GM19468 (cell line): ENCODE results near the gene ARL2.

Source experiments
- ATAC-seq: cut with Tn5 transposase; IDR thresholded peaks from one replicate; pipeline ENCODE4 v1.9.1; 2021; ENCODE audit warnings: mild to moderate bottlenecking, moderate library complexity, moderate number of reproducible peaks; ENCODE audit not compliant: unreplicated experiment; ENCODE audit errors: extremely low read depth

The ARL2 gene

DNA sequence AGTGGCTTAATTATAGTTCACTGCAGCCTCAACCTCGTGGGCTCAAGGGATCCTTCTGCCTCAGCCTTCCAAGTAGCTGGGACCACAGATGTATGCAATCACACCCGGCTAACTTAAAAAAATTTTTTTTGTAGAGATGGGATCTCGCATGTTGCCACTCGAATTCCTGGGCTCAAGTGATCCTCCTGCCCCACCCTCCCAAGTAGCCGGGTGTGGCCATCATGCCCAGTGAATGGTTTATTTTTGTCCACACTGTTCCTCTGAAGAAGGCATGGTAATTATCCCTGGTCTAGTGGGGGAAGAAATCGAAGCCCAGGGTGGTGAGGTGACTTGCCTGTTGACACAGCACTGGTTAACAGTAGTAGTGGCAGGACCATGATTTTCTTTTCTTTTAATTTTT lies 28.9 kb downstream of the ARL2 start:
- ATAC-seq: no peak

DNA sequence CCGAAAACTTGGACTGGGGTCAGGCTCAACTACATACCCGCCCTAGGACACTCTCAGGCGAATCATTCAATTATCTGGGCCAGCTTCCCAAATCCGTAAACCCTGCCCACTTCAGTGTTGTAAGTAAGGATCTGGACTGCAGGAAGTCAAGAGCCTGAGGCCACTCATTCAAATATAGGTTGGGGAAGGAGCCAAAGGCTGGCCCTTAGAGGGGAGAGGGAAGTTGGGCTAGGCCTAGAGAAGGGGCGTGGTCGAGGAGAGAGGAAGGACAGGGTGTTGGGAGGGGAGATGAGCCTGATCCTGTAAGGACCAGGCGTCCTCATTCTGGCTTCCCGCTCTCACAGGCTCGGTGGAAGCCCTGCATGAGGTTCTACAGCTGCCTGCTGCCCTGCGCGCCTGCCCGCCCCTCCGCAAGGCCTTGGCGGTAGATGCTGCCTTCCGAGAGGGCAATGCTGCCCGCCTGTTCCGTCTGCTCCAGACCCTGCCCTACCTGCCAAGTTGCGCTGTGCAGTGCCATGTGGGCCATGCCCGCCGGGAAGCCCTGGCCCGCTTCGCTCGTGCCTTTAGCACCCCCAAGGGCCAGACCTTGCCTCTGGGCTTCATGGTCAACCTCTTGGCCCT lies 30.0 kb downstream of the ARL2 start:
- no peak for ATAC-seq

DNA sequence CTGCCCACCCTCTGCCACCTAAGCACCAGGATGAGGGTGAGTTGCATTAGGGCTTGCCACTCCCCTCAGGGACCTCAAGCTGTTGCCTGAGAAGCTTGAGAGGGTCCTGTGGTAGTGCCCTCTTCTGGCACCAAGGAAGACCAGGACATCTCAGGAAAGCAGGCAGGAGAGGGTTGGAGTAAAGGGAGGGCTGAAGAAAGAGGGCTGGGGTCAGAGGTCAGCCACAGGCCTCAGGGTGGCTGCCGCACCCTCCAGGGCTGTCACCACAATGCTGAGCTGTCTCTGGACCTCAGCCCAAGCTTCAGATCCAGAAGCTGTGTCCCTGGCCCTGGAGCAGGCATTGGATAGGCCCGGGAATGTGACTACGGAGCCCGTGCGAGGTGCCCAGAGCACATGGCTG lies 31.1 kb downstream of the ARL2 start:
- ATAC-seq: no peak

DNA sequence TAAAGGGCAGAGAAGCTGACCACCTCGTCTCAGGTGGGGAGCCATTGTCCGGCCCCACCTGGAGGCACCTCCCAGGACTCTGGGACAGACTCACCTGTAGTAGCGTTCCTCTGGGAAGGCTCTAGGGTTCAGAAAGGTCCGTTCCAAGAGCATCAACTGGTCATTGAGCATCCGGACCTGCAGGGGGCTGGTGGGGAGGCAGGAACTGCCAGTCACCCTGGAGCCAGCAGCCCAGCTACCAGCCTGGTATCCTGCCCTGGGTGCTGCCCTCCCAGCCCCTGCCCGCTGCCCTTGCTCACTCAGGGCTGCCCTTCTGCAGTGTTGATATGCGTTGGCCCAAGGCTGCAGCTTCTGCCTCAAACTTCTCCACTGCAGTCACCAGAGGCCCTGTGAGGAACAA lies 31.8 kb downstream of the ARL2 start:
- no peak for ATAC-seq

DNA sequence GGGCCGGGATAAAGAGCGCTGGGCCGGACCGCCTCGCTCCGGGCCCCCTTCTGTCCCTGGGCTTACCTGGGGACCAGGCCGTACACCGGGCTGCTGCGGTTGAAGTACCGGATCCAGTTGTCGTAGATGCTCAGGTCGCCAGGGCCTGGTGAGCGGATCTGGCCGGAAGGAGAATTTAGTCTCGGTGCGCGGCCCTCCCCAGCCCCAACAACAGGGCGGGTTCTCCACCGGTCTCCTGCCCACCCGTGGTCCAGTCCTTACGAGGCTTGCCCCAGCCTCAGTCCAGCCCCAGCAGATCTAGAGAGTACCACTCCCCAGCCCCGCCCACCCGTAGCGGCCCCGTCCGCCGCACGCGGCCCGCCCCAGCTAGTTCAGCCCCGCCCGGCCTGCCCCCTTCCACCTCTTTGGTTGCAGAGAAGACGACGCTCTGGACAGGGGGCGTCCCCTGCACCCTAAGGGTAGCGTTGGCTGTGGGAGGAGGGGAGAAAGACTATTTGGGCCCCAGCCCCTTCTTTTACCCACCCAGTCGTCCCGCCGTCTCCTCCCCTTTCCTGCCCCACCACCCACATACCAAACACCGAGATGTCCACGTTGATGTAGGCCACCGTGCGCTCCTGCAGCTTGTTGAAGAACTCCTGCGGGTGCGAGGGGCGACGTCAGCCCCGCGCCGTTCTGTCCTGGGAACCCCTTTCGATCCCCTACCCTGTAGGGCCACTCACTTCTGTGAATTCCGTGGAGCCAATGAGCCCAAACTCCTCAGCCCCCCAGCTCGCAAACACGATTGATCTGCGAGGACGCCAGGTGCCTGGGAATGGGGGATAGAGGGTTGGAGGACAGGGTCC lies 33.8 kb downstream of the ARL2 start:
- ATAC-seq: no peak

DNA sequence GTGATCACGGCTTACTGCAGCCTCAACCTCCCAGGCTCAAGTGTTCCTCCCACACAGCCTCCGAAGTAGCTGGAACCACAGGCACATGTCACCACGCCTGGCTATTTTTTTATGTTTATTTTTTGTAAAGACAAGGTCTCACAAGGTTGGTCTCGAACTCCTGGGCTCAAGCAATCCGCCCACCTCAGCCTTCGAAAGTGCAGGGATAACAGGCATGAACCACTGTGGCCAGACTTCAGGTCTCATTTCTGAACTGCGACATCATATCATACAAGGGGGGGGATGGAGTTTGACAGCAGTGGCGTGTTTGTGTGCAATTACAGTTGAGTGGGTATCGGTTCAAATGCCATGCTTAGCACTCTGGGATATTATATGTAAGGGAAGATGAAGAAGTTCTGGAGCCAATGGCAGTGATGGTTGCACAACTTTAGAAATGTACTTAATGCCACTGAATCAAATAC lies 37.5 kb downstream of the ARL2 start:
- ATAC-seq: no peak

DNA sequence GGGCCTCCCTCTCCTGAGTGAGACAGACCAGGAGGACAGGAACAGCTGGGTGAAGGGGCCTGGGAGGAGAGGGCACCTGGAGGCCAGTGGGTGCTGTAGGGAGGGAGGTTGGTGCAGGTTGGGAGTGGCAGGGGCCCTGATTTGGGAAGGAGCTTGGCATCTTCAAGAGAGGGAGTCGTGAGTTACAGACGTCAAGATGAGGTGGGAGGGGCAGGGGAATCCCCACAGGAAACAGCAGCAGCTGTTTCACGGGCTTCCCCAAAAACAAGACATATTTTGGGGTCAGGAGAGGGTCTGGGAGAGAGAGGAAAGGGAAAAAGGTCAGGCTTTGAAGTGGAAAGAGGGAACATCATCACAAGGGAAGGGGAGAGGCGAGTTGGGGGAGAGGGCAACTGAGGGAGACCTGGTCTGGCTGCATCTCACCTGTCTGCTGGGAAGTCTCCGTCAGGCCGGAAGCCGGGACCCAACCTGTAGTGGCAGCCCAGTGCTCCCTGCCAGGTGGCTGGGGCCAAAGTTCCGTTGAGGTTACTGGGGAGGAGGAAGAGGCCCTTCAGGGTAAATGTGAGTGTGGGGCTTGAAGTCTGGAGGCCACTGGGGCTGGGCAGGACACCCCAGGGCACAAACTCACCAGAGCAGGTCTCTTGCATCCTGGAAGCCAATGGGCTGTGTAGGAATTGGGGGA lies 40.0 kb downstream of the ARL2 start:
- ATAC-seq: no peak

DNA sequence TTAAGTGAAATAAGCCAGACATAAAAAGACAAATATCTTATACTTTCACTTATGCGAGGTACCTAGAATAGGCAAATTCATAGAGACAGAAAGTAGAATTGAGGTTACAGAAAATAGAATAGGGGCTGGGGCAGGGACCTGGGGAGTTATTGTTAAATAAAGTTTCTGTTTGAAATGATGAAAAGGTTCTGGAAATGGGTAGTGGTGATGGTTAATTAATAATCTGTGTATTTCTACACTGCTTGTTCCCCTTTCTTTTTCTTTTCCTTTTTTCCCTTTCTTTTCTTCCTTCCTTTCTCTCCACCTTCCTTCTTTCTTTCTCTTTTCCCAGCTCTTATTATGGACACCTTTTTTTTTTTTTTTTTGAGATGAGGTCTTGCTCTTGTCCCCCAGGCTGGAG lies 41.6 kb downstream of the ARL2 start:
- ATAC-seq: no peak

DNA sequence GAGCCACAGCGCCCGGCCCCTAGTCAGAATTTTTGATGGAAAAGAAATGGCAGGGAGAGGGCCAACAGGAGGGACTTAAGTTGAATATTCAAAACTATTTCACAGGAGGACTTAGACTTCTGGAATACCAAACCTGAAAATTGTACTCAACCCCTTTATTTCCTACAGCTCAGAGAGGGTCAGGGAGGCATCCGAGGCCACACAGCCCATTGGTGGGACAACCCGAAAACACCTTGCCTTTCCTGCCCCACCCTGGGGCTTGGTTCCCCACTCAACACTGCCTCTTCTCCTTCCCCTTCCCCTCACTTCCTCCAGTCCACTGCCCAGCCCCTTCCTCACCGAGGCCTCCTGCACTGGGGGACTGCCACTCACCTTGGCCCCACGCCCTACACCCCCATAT lies 43.0 kb downstream of the ARL2 start:
- no peak for ATAC-seq

DNA sequence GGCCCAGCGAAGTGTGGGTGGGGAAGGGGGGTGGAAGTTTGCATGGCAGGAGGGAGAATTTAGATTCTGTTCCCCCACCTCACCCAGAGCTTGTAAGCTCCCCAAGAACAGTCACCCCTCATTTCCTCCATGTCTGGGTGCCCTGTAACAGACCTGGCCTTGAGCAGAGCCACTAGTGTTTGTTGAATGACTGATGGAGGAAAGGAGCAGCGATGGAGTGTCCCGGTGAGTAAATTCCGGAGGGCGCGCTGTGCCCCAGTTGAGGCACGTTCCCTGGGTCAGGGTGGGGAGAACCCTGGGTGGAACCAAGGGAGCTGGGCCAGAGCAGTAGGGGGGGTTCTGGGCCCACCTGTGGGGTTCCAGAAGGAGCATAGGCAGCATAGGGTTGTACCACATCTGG lies 43.6 kb downstream of the ARL2 start:
- ATAC-seq: no peak

DNA sequence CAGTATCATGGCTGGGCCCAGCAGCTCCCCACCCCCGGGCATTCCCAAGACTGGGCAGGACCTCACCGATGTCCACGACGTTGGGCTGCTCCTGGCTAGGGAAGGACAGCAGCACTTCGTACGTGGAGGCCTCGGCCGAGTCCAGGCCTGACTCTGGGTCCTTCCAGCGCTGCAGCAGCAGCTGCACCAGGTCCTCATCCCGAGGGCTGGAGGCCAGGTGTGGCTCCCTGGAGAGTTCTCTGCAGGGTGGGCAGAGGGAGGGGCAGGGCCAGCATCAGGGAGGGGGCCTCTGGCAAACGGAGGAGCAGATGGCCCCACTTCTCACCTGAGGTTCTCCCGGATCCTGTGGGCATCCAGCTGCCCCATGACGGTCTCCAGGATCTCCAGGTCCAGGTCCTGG lies 44.1 kb downstream of the ARL2 start:
- ATAC-seq: no peak

DNA sequence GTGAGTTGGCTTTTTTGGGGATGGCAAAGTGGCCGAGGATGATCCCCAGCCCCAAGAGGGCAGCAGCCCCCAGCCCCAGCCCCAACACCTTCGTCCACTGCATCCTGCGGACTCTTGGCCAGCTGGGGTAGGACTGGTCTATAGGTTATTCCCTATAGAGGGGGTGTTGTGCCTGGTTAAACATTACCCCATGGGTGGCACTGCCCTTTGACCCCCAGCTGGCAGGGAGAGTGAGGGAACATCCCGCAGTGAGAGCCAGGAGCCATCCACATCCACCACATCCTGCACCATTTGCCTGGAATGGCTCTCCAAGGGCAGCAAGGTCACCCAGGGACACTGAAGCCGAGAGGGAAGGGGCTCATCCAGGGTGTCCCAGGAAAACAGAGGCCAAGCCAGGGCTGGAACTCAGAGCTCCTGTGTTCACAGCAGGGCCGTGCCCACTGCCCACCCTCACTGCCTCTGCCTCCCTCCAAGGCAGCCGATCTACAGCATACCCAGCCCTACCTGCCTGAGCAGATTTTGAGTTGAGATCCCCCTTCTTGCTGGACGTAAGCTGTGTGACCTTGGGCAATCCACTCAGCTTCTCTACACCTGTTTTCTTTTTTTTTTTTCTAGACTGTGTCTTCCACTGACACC lies 44.6 kb downstream of the ARL2 start, which contains the start of gene NAALADL1:
NAALADL1 (minus strand) TSS at position 135 of the 636 bp plus-strand sequence; CDS start at position 103, 32 bp downstream.
- no peak for ATAC-seq

DNA sequence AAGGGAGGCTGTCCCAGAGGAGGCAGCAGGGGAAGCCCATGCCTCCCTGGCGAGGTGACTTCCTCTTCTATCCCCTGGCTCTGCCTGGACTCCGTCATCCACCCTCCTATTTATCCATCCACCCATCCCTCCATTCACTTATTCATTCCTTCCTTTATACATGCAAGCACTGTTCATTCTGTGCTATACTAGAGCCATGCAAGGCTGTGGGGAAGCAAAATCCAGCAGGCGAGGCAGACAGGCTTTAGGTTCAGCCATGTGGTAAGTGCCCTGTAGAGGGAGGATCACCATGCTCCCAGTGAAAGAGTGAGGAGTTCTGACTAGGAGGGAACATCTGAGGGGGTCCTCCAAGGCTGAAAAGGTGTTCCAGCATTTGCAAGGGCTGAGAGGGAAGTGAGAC lies 45.6 kb downstream of the ARL2 start:
- ATAC-seq: no peak

DNA sequence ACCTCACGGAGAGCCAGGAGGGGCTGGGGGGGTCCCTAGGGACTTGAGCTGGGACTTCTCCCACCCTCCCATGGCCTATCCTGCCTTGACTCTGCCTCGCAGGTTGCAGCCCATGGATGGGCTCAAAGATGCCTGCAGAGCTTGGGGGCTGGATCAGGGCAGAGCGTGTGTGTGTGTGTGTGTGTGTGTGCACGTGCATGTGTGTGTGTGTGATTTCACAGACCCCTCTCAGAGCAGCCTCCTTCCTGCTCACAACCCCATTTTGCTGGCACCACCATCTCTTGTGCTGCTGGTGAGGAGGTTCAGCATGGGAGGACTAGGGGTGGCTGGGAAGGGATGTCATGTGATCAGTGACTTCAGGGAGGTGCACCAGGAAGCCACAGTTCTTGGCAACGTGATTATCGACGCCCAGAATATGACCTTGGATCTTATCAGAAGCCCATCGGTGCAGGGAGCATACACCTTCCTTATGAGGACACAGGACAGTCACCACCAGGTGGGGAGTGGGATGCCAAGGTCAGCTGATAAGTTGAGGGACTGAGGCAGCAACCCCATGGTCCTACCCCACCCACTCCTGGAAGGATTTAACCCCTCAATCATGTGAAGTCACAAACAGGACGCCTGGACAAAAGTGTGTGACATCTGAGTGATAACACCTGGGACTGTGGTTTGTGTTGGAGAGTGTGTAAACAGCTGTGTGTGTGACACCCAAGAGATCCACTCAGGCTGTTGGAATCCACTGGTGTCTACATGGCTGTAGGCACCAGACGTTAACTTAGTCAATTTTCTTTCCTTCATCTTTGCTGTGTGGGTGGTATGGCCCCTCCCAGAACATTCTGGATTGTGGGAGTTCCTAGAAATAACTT lies 46.2 kb downstream of the ARL2 start:
- no peak for ATAC-seq

DNA sequence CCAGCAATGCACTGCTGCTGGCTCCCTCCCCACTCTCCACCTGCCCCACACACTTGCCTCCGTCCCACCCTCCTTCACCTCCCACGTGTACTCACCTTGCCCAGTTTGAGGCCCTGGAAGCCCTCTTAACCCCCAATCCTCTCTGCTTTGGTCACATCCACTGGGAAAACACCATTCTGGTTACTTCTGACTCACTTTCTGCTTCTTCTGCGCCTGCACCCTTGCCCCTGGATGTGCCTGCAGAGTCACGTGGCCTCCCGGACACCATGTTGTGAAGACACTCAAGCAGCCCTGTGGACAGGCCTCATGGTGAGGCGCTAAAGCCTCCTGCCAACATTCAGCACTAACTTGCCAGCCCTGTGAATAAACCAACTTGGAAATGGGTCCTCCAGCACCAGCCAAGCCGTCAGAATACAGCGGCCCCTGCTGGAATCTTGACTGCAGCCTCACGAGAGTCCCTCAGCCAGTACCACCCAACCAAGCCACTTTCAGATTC lies 47.0 kb downstream of the ARL2 start:
- no peak for ATAC-seq

DNA sequence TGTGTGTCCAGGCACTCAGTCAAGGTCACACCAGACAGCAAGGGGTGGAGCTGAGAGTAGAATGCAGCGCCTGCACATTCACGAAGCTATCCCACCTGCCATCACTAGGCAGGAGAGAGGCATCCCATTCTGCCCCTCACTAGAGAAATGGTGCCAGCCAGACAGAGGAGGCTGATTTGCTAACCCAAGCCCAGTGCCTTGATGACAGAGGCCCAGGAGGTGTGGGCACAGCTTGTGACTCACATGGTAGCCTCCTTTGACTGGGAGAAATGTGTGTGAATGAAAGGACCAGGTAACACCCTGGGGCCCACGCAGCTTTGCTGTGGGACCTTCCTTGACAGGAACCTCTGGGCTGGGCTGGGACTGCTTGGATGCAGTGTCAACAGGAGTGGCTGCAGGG lies 49.6 kb downstream of the ARL2 start:
- no peak for ATAC-seq

DNA sequence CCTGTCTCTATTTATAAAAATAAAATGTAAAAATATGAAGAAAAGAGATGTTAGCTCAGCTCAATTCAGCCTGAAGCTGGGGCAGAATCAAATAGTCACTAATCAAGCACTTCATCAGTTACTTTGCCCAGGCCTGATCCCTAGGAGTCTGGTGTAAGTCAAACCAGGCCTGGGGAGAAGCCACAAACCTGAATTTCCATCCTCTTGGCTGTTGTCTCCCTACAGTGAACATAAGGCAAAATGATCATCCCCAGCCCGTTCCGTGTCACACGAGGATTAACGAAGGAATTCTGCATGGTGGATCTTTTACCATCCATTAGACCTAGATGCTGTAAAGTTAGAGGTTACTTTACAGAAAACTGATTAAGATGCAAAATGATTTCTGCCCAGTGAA lies 50.9 kb downstream of the ARL2 start:
- ATAC-seq: no peak

DNA sequence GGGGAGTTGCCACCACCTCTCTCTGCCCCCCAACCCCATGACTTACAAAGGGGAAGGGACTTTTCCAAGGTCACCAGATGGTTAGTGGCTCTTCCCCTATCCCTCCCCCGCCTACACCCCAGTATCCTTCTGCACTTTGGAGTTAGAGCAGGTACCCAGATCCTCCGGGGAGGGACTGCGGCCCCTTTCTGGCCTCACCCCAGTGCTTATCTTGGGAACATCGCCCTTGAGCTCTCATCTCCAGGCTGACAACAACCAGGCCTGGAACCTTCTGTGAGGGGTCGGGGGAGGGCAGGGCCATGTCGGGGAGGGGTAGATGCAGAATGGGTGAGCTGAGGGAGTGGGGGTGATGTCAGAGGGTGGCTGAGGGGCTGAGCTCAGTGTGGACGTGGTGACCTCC lies 51.9 kb downstream of the ARL2 start:
- no peak for ATAC-seq

DNA sequence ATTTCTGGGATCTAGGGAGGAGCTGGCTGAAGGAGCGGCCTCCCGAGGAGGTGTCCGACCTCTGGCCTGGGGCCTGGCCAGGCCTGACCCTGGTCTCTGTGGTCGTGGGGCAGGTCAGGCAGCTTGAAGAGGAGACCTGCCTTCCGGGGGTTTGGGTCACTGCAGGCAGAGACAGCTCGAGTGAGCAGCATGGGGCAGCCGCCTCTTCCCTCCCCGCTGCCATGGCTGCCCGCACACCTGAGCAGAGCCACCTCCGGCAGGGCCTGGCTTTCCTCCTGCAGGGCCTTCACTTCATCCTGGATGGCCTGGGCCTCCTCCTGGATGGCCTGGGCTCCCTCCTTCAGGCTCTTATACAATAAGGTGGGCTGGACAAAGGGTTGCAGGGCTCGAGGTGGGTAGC lies 52.4 kb downstream of the ARL2 start:
- no peak for ATAC-seq
